ENCODE measurements around the gene GRAMD4.

The GRAMD4 gene

GRCh38 chr22:46675479-46675878, 55.3 kb downstream of the GRAMD4 start:
- no peak for DNase-seq

GRCh38 chr22:46675938-46676337, 55.8 kb downstream of the GRAMD4 start:
- DNase-seq = no peak

GRCh38 chr22:46676479-46676878, 56.3 kb downstream of the GRAMD4 start:
- DNase-seq = no peak

- no peak for DNase-seq
Measured at GRCh38 chr22:46676881-46677280, 56.7 kb downstream of the GRAMD4 start.

GRCh38 chr22:46677323-46678002, 57.3 kb downstream of the GRAMD4 start:
- DNase-seq = no peak

- DNase-seq = no peak
Measured at GRCh38 chr22:46678003-46678657, 57.9 kb downstream of the GRAMD4 start.

- no peak for DNase-seq
Measured at GRCh38 chr22:46678785-46679700, 58.9 kb downstream of the GRAMD4 start.

- no peak for DNase-seq
Measured at GRCh38 chr22:46679706-46680269, 59.6 kb downstream of the GRAMD4 start.

- DNase-seq = no peak
Measured at GRCh38 chr22:46681010-46681409, 60.8 kb downstream of the GRAMD4 start.

GRCh38 chr22:46682011-46682731, 62.0 kb downstream of the GRAMD4 start:
- DNase-seq = no peak

GRCh38 chr22:46684706-46685105, 64.5 kb downstream of the GRAMD4 start:
- no peak for DNase-seq

GRCh38 chr22:46686221-46687047, 66.2 kb downstream of the GRAMD4 start:
- DNase-seq = no peak

- DNase-seq = no peak
Measured at GRCh38 chr22:46687048-46687444, 66.9 kb downstream of the GRAMD4 start.

GRCh38 chr22:46687460-46687859, 67.3 kb downstream of the GRAMD4 start:
- no peak for DNase-seq

- peak; percentile 46 for DNase-seq
Measured at GRCh38 chr22:46688949-46689348, 68.8 kb downstream of the GRAMD4 start.

- DNase-seq = no peak
Measured at GRCh38 chr22:46690146-46690545, 70.0 kb downstream of the GRAMD4 start.

- DNase-seq = no peak
Measured at GRCh38 chr22:46691571-46691970, 71.4 kb downstream of the GRAMD4 start.

GRCh38 chr22:46693634-46694415, 73.6 kb downstream of the GRAMD4 start:
- DNase-seq = no peak

GRCh38 chr22:46694416-46695170, 74.4 kb downstream of the GRAMD4 start:
- DNase-seq = no peak
